Parathyroid adenoma (tissue), 2 donors: ENCODE measurements around the gene PLCD3.
A peak's percentile ranks its signal among the peaks of the same experiment; 100 is the strongest.

Experiments used
- H2AFZ ChIP-seq: fragments of 300-600 bp; sonication (generic); one replicate; pipeline ENCODE4 v1.7.0; 2017; ENCODE audit warnings: antibody characterized with exemption, mild to moderate bottlenecking
- H3K27ac ChIP-seq: fragments of 300-600 bp; sonication (generic); one replicate; pipeline ENCODE4 v1.7.0; 2017
- H3K27me3 ChIP-seq: fragments of 300-600 bp; sonication (generic); one replicate; pipeline ENCODE4 v1.7.0; 2017; ENCODE audit warnings: low read length; ENCODE audit not compliant: control insufficient read depth, insufficient read depth
- H3K36me3 ChIP-seq: fragments of 300-600 bp; sonication (generic); one replicate; pipeline ENCODE4 v1.7.0; 2017; ENCODE audit warnings: low read length; ENCODE audit not compliant: control insufficient read depth, insufficient read depth
- H3K4me1 ChIP-seq: fragments of 300-600 bp; sonication (generic); one replicate; pipeline ENCODE4 v1.7.0; 2017; ENCODE audit warnings: control low read depth
- H3K4me2 ChIP-seq: fragments of 300-600 bp; sonication (generic); one replicate; pipeline ENCODE4 v1.7.0; 2017; ENCODE audit warnings: low read length
- H3K4me3 ChIP-seq: fragments of 300-600 bp; sonication (generic); one replicate; pipeline ENCODE4 v1.7.0; 2017; ENCODE audit warnings: low read depth, low read length
- H3K79me2 ChIP-seq: fragments of 300-600 bp; sonication (generic); one replicate; pipeline ENCODE4 v1.7.0; 2017; ENCODE audit warnings: control low read depth
- H3K9ac ChIP-seq: fragments of 300-600 bp; sonication (generic); one replicate; pipeline ENCODE4 v1.7.0; 2017; ENCODE audit warnings: mild to moderate bottlenecking
- H3K9me3 ChIP-seq: fragments of 300-600 bp; sonication (generic); one replicate; pipeline ENCODE4 v1.7.0; 2017; ENCODE audit warnings: low read length; ENCODE audit not compliant: control insufficient read depth
- CTCF ChIP-seq: fragments of 300-600 bp; sonication (generic); IDR thresholded peaks from one replicate; pipeline ENCODE4 v1.7.0; 2017; ENCODE audit warnings: antibody characterized with exemption, mild to moderate bottlenecking
- donor health status: primary hyperparathyroidism.

PLCD3 gene

DNA sequence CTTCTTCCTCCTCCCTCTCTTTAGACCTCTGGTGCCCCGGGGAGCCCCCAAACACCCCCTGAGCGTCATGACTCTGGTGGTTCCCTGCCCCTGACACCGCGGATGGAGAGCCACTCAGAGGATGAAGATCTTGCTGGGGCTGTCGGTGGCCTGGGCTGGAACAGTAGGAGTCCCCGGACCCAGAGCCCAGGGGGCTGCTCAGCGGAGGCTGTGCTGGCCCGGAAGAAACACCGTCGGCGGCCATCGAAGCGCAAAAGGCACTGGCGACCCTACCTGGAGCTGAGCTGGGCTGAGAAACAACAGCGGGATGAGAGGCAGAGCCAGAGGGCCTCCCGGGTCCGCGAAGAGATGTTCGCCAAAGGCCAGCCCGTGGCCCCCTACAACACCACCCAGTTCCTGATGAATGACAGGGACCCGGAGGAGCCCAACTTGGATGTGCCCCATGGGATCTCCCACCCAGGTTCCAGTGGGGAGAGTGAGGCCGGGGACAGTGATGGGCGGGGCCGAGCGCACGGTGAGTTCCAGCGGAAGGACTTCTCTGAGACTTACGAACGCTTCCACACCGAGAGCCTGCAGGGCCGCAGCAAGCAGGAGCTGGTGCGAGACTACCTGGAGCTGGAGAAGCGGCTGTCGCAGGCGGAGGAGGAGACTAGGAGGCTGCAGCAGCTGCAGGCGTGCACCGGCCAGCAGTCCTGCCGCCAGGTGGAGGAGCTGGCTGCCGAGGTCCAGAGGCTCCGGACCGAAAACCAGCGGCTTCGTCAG, 36.9 kb upstream of the PLCD3 start:
- Histone ChIP-seq H3K36me3 (no peaks in the 10 kb centered on the region), H3K27me3 (no peaks in the 10 kb centered on the region), H3K27ac (no peak overlapping the region), H3K9ac (no peak overlapping the region), H3K4me3 (no peak overlapping the region), H3K4me2 (no peak overlapping the region), H2AFZ (no peak overlapping the region), H3K9me3 (no peaks in the 10 kb centered on the region), H3K79me2 (peaks cover 6% of the 10 kb centered on the region), H3K4me1 (peaks cover 24% of the 10 kb centered on the region)
- no peak for TF ChIP-seq CTCF

GRCh38 chr17:45164734-45165269, 32.5 kb upstream of the PLCD3 start:
- Histone ChIP-seq H3K27me3 (no peaks in the 10 kb centered on the region), H3K9ac (no peak overlapping the region), H3K4me2 (no peak overlapping the region), H3K36me3 (no peaks in the 10 kb centered on the region), H3K4me3 (no peak overlapping the region), H3K9me3 (no peaks in the 10 kb centered on the region), H3K27ac (no peak overlapping the region), H3K79me2 (peaks cover 17% of the 10 kb centered on the region), H2AFZ (no peak overlapping the region), H3K4me1 (peaks cover 8% of the 10 kb centered on the region)
- no peak for TF ChIP-seq CTCF

DNA sequence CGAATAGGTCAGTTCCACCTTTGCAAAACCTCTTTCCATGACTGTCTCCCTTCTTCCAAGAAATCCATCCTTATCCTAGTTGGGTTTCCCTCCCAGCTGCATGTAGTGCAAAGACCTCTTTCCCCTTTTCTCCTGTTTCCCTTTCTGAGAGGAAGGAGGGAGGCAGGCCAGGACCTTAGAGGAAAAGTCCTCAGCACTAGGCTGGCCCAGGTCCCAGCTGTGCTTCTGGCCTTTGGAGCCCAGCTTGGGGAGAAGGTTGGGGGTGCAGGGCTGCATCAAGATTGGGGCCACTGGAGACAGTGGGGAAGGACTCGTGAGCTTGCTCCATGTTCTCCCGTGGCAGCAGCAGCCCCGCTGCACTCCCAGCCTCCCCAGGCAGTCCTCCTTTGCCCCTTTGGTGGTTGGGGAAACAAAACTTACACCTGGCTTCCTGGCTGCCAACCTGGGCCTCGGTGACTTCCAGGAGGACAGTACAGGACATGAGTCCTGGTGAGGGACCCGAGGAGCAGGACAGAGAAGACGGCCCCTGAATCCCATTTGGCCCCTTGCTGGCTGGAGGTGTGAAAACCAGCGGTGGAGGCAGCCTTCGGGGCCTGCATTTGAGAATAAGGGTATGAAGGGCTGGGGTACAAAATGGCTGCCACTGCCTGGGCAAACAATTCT, 29.8 kb upstream of the PLCD3 start:
- H3K9ac ChIP-seq = peak overlapping the region; percentile 8
- peak overlapping the region; percentile 94 for H3K4me2 ChIP-seq
- no peaks in the 10 kb centered on the region for H3K9me3 ChIP-seq
- H3K27me3 ChIP-seq = no peaks in the 10 kb centered on the region
- H3K36me3 ChIP-seq = no peaks in the 10 kb centered on the region
- peak overlapping the region; percentile 74 for H2AFZ ChIP-seq
- no peak for TF ChIP-seq CTCF
- peaks cover 32% of the 10 kb centered on the region for H3K79me2 ChIP-seq
- H3K4me1 ChIP-seq = peaks cover 22% of the 10 kb centered on the region
- H3K4me3 ChIP-seq = peak overlapping the region; percentile 90
- H3K27ac ChIP-seq = peak overlapping the region; percentile 82

- H3K9ac ChIP-seq = peak within 1 kb of the TSS; percentile 96
- H3K36me3 ChIP-seq = no peaks in the 10 kb centered on the region
- peak within 1 kb of the TSS; percentile 90 for H3K4me3 ChIP-seq
- H3K4me1 ChIP-seq = peaks cover 22% of the 10 kb centered on the region
- H2AFZ ChIP-seq = peak within 1 kb of the TSS; percentile 77
- H3K27me3 ChIP-seq = no peaks in the 10 kb centered on the region
- peaks cover 37% of the 10 kb centered on the region for H3K79me2 ChIP-seq
- no peak for TF ChIP-seq CTCF
- peak within 1 kb of the TSS; percentile 94 for H3K4me2 ChIP-seq
- no peaks in the 10 kb centered on the region for H3K9me3 ChIP-seq
- H3K27ac ChIP-seq = peak within 1 kb of the TSS; percentile 99
These were observed 29.1 kb upstream of the PLCD3 start, which contains the start of gene HEXIM2 for GRCh38 chr17:45161288-45162024. Gene HEXIM2 (plus strand): TSS chr17:45161875. CDS start chr17:45162794, 919 bp downstream.
